ENCODE data around the gene YRDC. TPM values are rescaled to one million over a fixed set of nuclear protein-coding genes. Genes with fewer than 3 reads are reported as not detected.

YRDC gene
- total and polyA plus RNA-seq, 7 donors: 3.4 to 36.0 (median 11.3) TPM

DNA sequence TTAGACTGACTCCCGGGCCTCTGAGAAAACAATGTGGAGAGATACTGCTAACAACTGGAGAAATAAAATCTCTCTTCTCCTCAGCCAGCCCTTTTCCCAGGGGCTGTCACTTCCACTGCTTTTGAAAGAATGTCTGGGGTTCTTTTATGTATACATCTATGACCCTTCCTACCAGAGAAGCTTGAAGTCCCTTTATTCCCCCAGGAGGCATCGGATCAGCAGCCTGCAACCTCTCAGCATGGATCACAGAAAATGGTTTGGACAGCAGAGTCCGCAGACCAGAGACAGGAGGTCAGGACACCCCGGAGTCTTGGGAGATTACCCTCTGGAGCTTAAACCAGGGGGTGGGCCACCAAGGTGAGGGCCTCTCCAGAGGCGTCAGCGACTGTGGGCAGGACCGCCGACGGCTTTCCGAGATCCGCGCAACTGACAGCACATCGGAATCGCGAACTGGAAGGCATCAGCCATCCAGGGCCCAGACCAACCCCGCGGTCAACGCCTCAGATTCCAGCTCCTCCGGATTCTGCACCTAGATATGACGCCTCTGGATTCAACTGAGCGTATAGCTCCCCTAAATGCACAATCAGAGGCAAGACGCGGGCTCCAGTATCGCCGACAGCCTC, 44.1 kb downstream of the YRDC start:
- peaks cover 4 to 78% (median 32%) of the 10 kb centered on the region in 3 donors for H3K27me3 ChIP-seq (ENCODE audit: insufficient read depth in 3 of 3, low read length in 2 of 3)

DNA sequence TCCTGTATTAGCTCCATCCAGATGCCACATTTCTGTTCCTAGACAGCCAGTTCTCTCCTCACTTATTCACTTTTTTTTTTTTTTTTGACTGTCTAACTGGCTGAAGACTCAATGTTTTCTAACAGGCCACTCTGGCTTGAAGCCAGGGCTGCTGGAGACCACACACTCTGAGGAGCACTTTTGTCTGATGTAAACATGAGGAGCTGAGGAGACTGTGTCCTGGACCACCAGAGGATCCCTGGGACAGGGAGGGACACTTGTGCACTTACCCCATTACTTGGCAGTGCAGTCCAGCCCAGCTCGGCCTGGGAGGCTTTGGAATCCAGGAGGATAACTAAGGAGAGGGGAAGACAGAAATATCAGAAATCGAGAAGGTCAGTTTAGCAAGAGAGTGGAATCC, 45.5 kb downstream of the YRDC start:
- no peak overlapping the region for H3K4me3 ChIP-seq
- no peaks in the 10 kb centered on the region for H3K9me3 ChIP-seq
- DNase-seq: no peak
- no peak overlapping the region for H3K27ac ChIP-seq
- TF ChIP-seq, protein P1, sequence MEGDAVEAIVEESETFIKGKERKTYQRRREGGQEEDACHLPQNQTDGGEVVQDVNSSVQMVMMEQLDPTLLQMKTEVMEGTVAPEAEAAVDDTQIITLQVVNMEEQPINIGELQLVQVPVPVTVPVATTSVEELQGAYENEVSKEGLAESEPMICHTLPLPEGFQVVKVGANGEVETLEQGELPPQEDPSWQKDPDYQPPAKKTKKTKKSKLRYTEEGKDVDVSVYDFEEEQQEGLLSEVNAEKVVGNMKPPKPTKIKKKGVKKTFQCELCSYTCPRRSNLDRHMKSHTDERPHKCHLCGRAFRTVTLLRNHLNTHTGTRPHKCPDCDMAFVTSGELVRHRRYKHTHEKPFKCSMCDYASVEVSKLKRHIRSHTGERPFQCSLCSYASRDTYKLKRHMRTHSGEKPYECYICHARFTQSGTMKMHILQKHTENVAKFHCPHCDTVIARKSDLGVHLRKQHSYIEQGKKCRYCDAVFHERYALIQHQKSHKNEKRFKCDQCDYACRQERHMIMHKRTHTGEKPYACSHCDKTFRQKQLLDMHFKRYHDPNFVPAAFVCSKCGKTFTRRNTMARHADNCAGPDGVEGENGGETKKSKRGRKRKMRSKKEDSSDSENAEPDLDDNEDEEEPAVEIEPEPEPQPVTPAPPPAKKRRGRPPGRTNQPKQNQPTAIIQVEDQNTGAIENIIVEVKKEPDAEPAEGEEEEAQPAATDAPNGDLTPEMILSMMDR (IDR thresholded peaks at IDR 0.05): no peak
- no peak for ATAC-seq
- no peaks in the 10 kb centered on the region for H3K4me1 ChIP-seq
- intact Hi-C loops (cut with DNase I): no loop called here
- WGBS, 3 donors: 50 to 56% (median 54%) methylated on average over 2 of the region's 2 CpGs
- peaks cover 4 to 74% (median 41%) of the 10 kb centered on the region in 3 donors for H3K27me3 ChIP-seq (ENCODE audit: insufficient read depth in 3 of 3, low read length in 2 of 3)
- H3K36me3 ChIP-seq (ENCODE audit: insufficient read depth in 1 of 2, low read depth in 1 of 2): no peaks in the 10 kb centered on the region

More for the DNA sequence above, 44.1 kb downstream of the YRDC start:
- Histone ChIP-seq H3K4me3 (no peak overlapping the region), H3K36me3 (ENCODE audit: insufficient read depth in 1 of 2, low read depth in 1 of 2) (no peaks in the 10 kb centered on the region), H3K9me3 (no peaks in the 10 kb centered on the region), H3K4me1 (no peaks in the 10 kb centered on the region), H3K27ac (no peak overlapping the region)
- TF ChIP-seq, protein P1 (IDR thresholded peaks at IDR 0.05): no peak
- ATAC-seq (no peak), DNase-seq (no peak)
- 19 to 25% (median 21%) methylated on average over 25 of the region's 25 CpGs for WGBS, 3 donors
- intact Hi-C loops (cut with DNase I): no loop called here

DNA sequence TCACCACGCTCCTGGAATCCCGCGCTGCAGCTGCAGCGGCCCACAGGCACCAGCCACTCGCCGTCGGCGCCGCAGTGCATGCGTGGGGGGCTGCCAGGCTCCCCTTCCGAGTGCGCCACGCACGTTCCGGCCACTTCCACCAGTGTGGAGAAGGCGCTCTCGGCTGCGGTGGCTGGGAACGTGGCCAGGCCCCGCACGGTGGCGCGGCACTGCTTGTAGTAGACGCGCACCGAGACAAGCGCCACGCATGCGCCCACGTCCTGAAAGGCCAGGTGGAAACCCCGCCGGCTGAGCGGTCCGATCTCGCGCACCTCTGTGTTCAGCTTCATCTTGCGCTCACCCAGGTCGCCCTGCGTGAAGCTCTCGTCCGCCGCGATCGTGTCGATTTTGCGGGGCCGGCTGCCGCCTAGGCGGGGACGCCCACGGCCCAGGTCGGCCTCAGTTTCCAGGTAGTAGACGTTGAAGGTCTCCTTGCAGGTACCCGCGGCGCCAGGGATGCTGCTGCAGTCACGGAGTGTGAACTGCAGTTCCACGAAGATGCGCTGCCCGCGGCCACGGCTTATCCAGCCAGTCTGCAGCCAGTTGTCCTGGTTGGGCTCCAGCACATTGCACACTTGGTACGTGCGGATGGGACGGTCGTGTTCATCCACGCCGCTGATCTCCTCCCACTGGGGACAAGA, 46.5 kb downstream of the YRDC start:
- ATAC-seq (no peak), DNase-seq (no peak)
- WGBS, 3 donors: 47 to 52% (median 51%) methylated on average over 65 to 68 of the region's 68 CpGs
- H3K27me3 ChIP-seq (ENCODE audit: insufficient read depth in 3 of 3, low read length in 2 of 3): peaks cover 2 to 68% (median 41%) of the 10 kb centered on the region in 3 donors
- no peaks in the 10 kb centered on the region for H3K4me1 ChIP-seq
- intact Hi-C loops (cut with DNase I): no loop called here
- no peaks in the 10 kb centered on the region for H3K36me3 ChIP-seq (ENCODE audit: insufficient read depth in 1 of 2, low read depth in 1 of 2)
- no peaks in the 10 kb centered on the region for H3K9me3 ChIP-seq
- H3K27ac ChIP-seq: no peak overlapping the region
- TF ChIP-seq, protein P1 (IDR thresholded peaks at IDR 0.05): no peak
- H3K4me3 ChIP-seq: no peak overlapping the region

DNA sequence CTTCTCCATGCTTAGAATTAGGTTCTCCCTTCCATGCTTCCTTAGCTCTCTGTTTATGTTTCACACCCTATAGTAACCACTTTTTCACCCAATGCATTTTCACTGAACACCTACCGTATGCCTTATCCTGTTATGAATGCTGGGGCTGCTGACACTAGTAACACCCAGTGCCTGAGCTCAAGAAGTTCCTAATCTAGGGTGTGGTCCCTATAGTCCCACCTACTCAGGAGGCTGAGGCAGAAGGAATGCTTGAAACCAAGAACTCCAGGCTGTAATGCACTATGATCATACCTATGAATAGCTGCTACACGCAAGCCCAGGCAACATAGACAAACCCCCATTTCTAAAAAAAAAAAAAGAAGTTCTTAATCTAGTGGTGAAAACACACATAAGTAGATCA, 48.6 kb downstream of the YRDC start:
- ATAC-seq: no peak

More for the DNA sequence above, 48.6 kb downstream of the YRDC start:
- Histone ChIP-seq H3K9me3 (no peaks in the 10 kb centered on the region), H3K27ac (no peak overlapping the region), H3K4me3 (no peak overlapping the region), H3K4me1 (no peaks in the 10 kb centered on the region), H3K27me3 (ENCODE audit: insufficient read depth in 3 of 3, low read length in 2 of 3) (peaks cover 2 to 62% (median 37%) of the 10 kb centered on the region in 3 donors), H3K36me3 (ENCODE audit: insufficient read depth in 1 of 2, low read depth in 1 of 2) (no peaks in the 10 kb centered on the region)
- DNase-seq: no peak
- 72 to 88% (median 76%) methylated on average over 2 of the region's 2 CpGs for WGBS, 3 donors
- TF ChIP-seq, protein P1 (IDR thresholded peaks at IDR 0.05): no peak
- intact Hi-C loops (cut with DNase I): no loop called here

All from psoas muscle (tissue), 8 donors.